GM12801 (cell line): ENCODE measurements around the gene LSP1.

Experiments used
- CTCF ChIP-seq: IDR thresholded peaks from one replicate; pipeline ENCODE4 v1.5.1; 2011; ENCODE audit warnings: control low read depth; ENCODE audit not compliant: insufficient read length; ENCODE audit errors: extremely low read depth

Gene LSP1

GRCh38 chr11:1821562-1821961 is 31.3 kb upstream of the LSP1 start:
- no peak for TF ChIP-seq CTCF

- TF ChIP-seq CTCF: no peak
Measured at GRCh38 chr11:1822648-1823375, 30.1 kb upstream of the LSP1 start.

- TF ChIP-seq CTCF: no peak
Measured at GRCh38 chr11:1823376-1824220, 29.3 kb upstream of the LSP1 start.

- TF ChIP-seq CTCF: no peak
Measured at GRCh38 chr11:1824221-1825038, 28.5 kb upstream of the LSP1 start.

GRCh38 chr11:1825039-1825740 is 27.7 kb upstream of the LSP1 start:
- no peak for TF ChIP-seq CTCF

- TF ChIP-seq CTCF: no peak
Measured at GRCh38 chr11:1825785-1826451, 27.0 kb upstream of the LSP1 start.
